Measurements from ENCODE around the gene C12orf50.
"Not testable (repeated sequence)": the region's sequence is repeated elsewhere in the genome, so short reads cannot be mapped to it uniquely, and the experiment has no call there.

C12orf50 gene

DNA sequence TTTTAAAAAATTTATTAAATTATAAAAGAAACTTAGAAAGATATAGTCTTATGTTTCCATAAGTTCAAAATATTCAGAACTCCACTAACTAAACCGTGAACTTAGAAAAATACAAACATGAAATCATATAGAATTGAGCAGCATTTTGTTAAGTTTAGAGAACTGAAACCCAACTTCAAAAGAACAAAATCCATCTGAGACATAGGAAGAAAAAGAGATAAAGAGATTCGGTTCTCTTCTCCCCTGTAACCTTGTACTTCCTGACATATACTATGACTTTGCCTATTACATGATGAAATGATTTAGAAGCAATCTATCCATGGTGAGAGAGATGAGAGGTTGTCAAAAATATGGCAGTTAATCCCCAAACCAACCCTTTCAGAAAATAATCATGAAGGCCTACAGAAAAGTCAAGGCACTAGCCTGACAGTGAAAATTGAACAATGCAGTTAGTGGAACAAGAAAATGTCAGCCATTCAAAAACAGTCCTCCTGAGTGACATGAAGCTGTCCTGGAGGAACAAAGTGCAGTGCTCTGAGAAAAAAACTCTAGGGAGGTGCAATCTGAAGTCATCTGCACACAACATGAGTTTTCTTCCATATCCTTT is 44.0 kb downstream of the C12orf50 start:
- DNase-seq, result no peak

- no peak for DNase-seq
These were observed 47.0 kb downstream of the C12orf50 start for GRCh38 chr12:87982208-87982607.

GRCh38 chr12:87981495-87981894 is 47.7 kb downstream of the C12orf50 start:
- no peak for DNase-seq

DNA sequence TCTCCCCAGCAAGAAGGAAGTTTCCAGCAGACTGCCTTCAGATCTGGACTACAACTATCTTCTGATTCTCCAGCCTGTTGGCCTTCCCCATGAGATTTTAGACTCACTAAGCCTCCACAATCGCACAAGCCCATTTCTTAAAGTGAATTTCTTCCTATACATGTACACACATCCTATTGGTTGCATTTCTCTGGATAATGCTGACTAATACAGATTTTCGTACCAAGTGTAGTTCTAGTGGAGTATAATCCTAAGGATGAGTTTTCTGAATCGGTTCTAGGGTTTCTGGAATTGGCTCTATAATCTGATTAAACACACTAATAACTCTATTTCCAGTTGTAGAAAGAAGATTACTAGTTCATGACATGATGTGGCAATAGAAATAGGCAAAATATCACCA is 53.3 kb downstream of the C12orf50 start:
- no peak for DNase-seq

DNA sequence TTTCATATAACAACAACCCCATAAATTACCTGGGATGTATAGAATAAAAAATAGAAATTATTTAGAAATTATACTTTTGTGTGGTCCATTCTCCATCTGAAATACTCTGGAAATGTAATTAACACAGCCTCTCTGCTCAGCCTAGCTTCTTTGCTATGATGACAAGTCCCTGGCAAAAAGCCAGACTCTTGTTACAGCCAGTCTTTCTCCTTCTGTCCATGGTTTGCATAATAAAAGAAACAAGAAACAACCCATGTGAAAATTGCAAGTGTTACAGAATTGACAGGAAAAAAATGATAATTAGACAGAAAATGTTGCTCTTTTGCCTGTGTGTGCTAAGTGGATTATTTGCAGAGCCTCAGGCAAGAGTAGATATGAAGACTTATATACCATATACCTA is 61.3 kb downstream of the C12orf50 start:
- no peak for DNase-seq

GRCh38 chr12:87960566-87960965 is 68.6 kb downstream of the C12orf50 start:
- no peak for DNase-seq

DNA sequence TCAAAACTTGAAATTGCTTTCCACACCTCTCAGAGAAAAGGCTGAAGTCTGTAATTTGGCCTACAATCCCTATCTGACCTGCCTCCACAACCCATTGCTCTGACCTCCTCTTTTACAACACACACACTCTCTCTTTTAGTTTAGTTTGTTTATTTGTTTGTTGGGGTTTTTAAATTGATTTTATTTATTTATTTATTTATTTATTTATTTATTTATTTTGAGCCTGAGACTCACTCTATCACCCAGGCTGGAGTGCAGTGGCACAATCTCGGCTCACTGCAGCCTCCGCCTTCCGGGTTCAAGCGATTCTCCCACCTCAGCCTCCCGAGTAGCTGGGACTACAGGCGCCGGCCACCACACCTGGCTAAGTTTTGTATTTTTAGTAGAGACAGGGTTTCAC is 75.2 kb downstream of the C12orf50 start:
- not testable (repeated sequence) for DNase-seq

GRCh38 chr12:87953256-87953860 is 75.8 kb downstream of the C12orf50 start:
- no peak for DNase-seq

DNA sequence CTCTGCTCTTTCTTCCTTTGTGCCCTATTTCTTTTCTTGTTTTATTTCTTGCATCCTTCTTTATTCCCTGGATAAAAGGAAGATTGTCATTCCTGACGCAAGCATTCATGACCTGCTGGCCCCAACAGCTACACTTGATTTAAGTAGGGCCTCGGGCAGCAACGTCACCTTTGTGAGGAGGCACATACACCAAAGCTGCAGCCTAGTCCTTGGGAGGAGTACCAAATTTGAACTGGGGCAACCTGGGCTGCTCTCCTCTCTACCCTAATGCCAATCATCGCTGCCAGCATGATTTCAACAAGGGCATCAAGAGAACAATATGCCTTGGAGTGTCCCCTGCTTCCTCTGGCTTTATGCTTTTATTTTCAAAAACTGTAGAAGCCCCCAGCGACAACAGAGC is 76.4 kb downstream of the C12orf50 start:
- no peak for DNase-seq

GRCh38 chr12:87952223-87952622 is 77.0 kb downstream of the C12orf50 start:
- DNase-seq, result no peak

GRCh38 chr12:87943762-87944161 is 85.4 kb downstream of the C12orf50 start:
- DNase-seq, result no peak

DNA sequence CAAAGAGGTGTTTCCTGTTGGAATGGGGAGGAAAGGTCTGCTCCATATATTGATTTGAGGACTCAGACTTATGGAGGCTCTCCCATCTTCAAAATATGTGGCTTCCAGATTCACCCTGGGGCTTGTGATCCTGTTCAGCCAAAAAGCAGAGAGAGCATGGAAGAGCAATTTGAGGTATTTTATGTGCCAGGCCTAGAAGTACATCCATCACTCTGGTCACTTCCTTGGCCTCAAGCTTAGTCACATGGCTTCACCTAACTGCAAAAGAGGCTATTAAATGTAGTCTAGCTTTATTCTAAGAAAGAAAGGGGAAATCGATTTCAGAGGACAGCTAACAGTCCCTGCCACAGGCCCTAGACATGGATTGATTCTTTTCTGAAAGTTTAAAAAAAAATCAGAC is 86.2 kb downstream of the C12orf50 start:
- DNase-seq, result no peak

DNA sequence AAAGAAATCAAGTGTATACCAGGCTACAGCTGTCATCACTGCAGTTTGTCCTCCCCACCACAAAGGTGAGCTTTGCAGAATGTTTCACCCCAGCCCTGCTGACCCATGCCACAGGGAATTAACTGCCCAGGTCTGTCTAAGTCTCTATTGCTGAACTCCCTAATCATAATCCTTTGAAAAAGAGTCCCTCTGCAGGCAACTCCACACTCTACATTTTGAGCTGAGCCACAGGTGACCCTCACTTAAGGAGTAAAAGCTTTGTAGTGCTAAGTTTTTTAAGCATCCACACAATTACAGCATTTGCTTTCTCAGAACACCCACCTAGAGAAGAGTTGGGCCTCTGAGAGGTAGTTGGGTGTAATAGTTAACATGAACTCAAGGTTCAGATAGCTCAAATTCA is 90.0 kb downstream of the C12orf50 start:
- no peak for DNase-seq

- DNase-seq, result no peak
These were observed 94.0 kb downstream of the C12orf50 start for GRCh38 chr12:87935216-87935615.

- DNase-seq, result no peak
These were observed 95.2 kb downstream of the C12orf50 start for GRCh38 chr12:87933991-87934390.

DNA sequence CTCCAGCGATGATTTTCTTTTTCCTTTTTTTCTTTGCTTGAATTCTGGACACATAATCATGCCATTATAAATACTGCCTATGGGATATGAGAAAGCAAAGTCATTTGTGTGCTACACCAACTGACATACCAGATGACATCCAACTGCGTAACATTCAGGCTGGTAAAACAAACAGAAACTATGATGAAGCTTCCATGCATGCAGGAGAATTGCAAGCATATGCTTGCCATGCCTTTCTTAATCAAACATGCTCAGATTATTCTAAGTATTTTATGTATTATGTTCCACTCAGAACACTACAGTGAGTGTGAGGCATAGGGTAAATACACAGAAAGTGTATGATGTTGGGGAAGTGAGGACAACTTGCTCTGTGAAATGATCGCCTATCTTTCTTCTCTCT is 97.4 kb downstream of the C12orf50 start:
- no peak for DNase-seq

DNA sequence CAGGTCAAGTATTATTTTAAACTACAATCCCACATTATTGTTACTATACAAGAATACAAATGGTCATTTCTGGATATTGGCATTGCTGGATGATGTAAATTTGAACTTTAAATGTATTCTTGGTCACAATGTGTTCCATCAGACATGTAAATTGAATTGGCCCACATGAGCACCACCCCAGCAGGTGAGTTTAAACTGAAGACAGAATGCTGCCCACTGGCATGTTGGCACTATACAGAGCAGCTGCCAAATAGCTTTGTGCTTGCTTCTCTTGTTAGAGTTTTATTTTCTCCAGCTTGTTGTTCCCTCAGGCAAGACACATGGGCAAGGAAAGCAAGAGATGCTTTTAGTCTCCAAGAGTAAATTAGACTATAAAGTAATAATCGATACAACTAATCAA is 98.6 kb downstream of the C12orf50 start:
- DNase-seq, result no peak
